Coronary artery (tissue), 2 donors: ENCODE data around the gene ADGB.

Source experiments
- DNase-seq: peaks from one replicate; pipeline ENCODE4 v3.0.0-alpha.2; 2017; ENCODE audit warnings: low spot score
- H3K27ac ChIP-seq, 2 donors: fragments of 200-600 bp; sonication (generic); one replicate each; pipeline ENCODE4 v1.5.1; 2016 to 2019
- H3K4me3 ChIP-seq: fragments of 200-600 bp; sonication (generic); 2 replicates; pipeline ENCODE4 v1.5.1; 2016; ENCODE audit warnings: mild to moderate bottlenecking, moderate library complexity
- CTCF ChIP-seq: fragments of 200-600 bp; sonication (generic); IDR thresholded peaks from one replicate; pipeline ENCODE4 v1.5.1; 2019; ENCODE audit warnings: antibody characterized with exemption

The ADGB gene

GRCh38 chr6:146578054-146578453 lies 20.7 kb upstream of the ADGB start:
- no peak for TF ChIP-seq CTCF
- Histone ChIP-seq H3K27ac (no peak overlapping the region), H3K4me3 (no peak overlapping the region)

DNA sequence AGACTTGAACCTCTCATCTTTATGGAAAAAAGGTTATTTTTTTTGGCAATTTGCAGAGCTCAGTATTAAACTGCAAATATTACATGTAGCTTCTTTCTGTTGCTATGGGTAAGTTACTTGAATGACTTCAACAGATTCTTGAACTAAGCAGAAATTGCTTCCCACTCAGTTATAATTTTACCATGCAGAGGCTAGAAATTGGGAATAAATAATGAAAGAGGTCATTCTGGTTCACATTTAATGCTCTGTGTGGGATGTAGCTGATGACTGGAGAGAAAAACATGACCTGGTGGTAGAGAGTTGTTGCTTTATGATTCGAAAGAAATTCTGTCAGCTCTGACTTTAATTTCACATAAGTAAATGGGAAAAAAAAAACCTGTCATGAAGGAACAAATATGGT lies 16.8 kb upstream of the ADGB start:
- DNase-seq: no peak
- H3K27ac ChIP-seq: no peak overlapping the region
- no peak overlapping the region for H3K4me3 ChIP-seq
- no peak for TF ChIP-seq CTCF

More at GRCh38 chr6:146578054-146578453, 20.7 kb upstream of the ADGB start:
- no peak for DNase-seq

GRCh38 chr6:146582857-146583256 lies 15.9 kb upstream of the ADGB start:
- Histone ChIP-seq H3K27ac (no peak overlapping the region), H3K4me3 (no peak overlapping the region)
- TF ChIP-seq CTCF: no peak
- DNase-seq: no peak

DNA sequence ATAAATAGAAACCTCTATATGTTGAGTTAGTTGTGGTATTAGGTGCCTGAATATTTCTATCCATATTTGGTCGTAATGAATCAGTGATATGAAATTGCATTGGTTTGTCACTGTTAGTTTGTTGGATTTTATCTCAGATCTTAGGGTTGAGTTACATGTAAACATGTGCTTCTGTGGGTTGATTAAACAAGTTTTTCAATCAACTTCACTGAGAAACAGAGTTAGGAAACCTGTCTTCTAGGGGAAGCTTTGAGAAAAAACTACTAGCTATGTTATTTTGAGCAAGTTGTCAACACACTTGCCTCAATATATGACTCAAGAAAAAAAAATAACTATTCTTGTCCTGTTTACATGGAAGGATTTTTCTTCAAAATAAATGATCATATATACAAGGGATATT lies 14.8 kb upstream of the ADGB start:
- no peak for DNase-seq

GRCh38 chr6:146587459-146587858 lies 11.3 kb upstream of the ADGB start:
- TF ChIP-seq CTCF: no peak
- DNase-seq: no peak
- H3K27ac ChIP-seq: no peak overlapping the region
- no peak overlapping the region for H3K4me3 ChIP-seq

More for the DNA sequence above, 14.8 kb upstream of the ADGB start:
- no peak overlapping the region for H3K27ac ChIP-seq
- TF ChIP-seq CTCF: no peak
- H3K4me3 ChIP-seq: no peak overlapping the region

GRCh38 chr6:146590492-146590891 lies 8.3 kb upstream of the ADGB start:
- no peak for TF ChIP-seq CTCF
- DNase-seq: no peak
- H3K27ac ChIP-seq: no peak overlapping the region
- H3K4me3 ChIP-seq: no peak overlapping the region

- no peak for TF ChIP-seq CTCF
- DNase-seq: no peak
- no peak overlapping the region for H3K27ac ChIP-seq
- H3K4me3 ChIP-seq: no peak overlapping the region
Observed at GRCh38 chr6:146592451-146592850, 6.3 kb upstream of the ADGB start.
